Urothelium cell line (cell line): ENCODE results near the gene SFXN2.
"Not testable (repeated sequence)": the region's sequence is repeated elsewhere in the genome, so short reads cannot be mapped to it uniquely, and the experiment has no call there.

Experiments
- DNase-seq: peaks from one replicate; pipeline ENCODE4 v3.0.0; 2011; ENCODE audit warnings: low spot score, mixed read lengths
- FAIRE-seq: peaks from 2 replicates; lab custom pipeline; 2011; peaks lifted over from hg19 to GRCh38; lab: Jason Lieb, UNC

The SFXN2 gene

DNA sequence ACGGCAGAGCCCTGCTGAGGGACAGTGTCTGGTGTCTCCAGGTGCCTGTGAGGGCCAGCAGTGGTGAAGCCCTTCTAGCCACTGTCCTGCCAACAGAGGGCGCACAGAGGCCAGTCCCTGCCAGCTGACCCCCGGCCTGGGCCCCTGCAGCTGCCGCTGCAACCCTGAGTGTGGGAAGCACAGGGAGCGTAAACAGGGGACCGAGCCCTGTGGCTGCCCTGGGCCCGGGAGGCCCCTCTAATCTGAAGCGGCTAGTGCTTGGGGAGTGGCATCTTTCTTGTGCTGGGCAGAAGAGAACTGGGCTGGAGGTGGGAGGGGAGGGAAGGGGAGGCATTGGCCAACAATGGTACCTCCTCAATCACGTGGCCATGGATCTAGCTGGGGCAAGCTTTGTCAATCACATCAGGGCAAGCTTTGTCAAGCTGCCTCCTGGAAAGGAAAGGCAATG lies 35.6 kb upstream of the SFXN2 start:
- FAIRE-seq (no peak), DNase-seq (peak; percentile 54)

DNA sequence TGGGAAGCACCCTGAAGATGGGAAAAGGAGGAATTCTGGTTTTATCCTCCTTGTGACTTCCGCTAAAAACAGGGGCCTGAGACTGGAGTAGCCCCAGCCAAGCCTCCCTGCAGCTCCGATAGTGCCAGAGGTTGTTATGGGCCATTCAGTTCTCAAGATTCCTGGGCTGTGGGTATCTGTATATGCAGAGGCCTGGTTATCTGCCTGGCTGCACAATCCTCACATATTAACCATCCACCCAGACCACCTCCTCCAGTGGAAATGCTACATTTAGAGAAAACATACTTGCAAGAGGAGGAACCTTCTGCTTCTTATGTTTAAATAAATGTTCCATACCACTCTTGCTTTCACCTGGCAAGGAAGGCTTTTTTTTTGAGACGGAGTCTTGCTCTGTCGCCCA lies 34.8 kb upstream of the SFXN2 start:
- FAIRE-seq = no peak

DNA sequence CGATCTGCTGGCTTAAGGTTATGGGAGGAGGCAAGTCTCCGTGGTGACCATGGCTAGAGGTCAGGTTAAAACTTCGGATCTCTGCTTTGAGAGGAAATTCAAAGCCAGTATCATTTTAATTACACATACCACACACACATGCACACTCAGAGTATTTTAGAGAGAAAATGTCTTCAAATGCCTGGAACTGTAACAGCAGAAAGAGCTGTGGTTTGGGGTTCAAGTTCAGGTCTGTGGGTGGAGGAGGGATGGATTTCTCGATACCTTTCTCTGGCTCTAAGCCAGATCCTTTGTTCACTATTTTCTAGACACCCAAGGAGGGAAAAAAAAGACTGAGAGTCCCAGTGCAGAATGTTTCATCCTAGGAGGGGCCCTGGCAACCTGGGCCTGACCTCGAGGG lies 32.7 kb upstream of the SFXN2 start:
- no peak for DNase-seq
- FAIRE-seq = no peak

More for the DNA sequence above, 34.8 kb upstream of the SFXN2 start:
- DNase-seq = no peak

DNA sequence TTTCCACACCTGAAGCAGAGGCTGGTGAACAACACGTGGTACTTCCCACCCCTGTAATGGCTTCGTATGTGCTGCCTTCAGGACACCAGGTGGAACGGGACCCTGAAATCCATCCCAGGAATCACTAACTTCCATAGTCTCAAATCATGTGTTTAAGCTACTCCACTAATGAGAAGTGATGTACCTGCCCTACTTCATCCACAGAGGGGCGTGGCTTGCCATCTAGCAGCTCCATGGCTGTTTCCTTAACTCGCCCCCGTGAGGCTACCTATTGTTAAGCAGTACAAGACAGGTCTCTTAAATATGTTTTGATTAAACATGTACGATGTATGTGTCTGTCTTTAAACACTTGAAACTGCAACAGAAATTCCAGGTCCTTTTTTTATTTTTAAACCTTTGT lies 32.0 kb upstream of the SFXN2 start:
- DNase-seq = no peak
- FAIRE-seq = no peak

DNA sequence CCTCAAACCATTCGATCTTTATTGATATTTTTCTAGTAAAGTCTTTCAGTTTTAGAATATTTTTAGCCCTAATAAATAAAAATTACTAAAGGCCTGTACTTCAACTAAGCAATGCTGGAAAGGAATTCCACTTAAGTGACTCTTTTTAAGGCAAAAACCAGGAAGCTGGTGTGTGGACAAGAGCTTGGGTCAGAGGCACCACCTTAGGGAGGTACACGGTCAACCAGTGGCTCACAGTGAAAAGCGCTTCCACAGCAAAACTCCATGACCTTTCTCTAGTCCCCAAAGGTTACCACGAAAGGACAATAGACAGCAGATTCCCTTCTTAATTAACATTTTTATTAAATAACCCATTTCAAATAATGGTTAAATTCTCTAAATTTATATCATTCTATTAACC lies 31.5 kb upstream of the SFXN2 start:
- DNase-seq (no peak), FAIRE-seq (no peak)

DNA sequence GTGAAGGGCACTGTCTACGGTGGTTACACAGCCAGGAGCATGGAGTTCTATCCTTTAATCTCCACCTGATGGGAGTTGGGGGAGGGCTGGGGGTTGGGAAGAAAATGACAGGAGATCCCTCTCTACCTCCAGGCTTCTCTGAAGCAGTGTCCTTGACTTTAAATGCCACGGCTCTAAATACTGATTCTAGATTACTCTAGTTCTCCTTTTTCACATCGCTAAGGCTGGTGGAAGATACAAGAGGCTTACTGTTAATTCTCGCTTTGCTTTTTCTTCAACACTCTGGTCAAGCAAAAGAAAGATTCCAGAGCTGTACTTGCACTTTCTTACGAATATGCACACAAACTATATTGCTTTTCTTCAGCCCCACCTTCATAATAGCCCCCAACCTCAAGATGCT lies 30.7 kb upstream of the SFXN2 start:
- DNase-seq (no peak), FAIRE-seq (no peak)

DNA sequence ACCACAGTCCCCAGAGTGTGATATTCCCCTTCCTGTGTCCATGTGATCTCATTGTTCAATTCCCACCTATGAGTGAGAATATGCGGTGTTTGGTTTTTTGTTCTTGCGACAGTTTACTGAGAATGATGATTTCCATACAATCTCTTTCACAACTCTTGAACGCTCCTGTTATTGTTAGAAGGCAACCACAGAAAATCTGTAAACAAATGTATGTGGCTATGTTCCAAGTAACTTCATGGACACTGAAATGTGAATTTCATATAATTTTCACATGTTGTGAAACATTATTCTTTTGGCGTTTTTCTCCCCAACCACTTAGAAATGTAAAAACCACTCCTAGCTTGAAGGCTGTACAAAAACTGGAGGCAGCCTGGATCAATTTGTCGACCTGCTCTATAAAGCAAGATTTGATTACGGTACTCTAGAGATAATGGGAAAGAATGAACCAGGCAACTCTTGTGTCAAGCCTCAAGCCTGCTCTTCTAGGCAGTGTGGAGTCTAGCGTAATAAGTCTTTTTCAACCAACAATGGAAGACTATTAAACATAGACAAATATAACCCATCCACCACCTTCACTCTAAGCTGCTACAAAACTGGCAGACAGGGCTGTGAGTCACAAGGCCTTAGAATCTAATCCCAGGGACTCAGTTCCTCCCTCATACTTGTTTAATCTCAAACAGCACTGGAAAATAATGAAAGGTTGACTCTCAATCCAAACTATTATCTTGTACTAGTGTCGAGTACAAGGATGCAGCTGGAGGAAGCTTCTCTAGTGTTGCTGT lies 23.0 kb upstream of the SFXN2 start:
- no peak for DNase-seq
- no peak for FAIRE-seq

DNA sequence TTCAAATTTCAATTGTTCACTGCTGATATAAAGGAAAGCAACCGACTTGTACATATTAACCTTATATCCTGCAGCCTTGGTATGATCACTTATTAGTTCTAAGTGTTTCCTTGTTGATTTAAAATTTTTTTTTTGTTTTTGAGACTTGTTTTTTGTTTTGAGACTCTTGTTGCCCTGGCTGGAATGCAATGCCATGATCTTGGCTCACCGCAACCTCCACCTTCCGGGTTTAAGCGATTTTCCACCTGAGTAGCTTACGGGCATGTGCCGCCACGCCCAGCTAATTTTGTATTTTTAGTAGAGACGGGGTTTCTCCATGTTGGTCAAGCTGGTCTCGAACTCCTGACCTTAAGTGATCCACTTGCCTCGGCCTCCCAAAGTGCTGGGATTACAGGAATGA lies 19.0 kb upstream of the SFXN2 start:
- not testable (repeated sequence) for DNase-seq, FAIRE-seq

DNA sequence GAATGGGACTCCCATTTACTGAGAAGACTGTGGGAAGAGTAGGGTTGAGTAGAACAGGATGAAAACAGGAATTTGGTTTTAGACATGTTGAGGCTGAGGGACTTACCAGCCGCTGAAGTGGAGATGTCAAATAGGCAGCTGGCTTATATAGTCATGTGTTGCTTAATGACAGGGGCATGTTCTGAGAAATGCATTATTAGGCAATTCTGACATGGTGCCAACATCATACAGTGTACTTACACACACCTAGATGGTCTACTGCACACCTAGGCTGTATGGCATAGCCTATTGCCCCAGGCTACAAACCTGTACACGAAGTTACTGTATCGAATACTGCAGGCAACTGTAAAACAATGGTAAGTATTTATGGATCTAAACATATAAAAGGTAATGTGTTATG lies 17.7 kb upstream of the SFXN2 start:
- no peak for FAIRE-seq

DNA sequence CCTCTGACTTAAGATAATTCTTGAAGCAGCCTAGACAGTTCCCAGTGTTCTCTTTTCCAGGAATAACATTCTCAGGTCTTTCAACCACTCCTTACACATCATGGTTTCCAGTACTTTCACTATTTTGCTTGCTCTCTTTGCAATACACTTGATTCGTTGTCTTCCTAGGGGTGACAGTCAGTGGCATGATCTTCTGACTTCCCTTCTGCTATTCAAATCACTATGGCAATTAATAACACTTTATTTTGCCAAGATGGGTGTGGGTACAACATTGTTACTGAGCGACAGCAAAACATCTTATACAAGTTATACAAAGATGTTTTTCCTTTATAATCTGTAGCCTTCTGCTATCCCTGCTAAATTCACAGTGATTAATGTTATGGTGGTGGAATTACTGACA lies 15.5 kb upstream of the SFXN2 start:
- FAIRE-seq (no peak), DNase-seq (no peak)

More for the DNA sequence above, 17.7 kb upstream of the SFXN2 start:
- DNase-seq = no peak

DNA sequence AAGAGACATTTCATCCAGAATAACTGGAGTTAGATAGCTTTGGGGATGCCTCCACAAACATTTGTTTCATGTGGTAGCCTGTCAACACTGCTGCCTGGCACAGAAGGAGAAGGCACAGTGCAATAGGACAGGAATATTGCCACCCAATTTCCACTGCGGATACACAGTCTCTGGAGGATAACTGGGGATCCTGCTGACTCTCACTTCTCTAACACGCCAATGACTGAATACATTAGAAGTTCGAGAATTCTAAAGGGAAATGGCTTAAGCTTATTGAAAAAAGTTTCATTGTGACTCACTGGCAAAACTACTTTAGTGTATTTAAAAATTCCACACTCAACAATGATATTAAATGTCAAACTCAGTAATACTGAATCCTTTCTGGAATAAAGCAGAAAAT lies 13.2 kb upstream of the SFXN2 start:
- FAIRE-seq = no peak
- DNase-seq = no peak

DNA sequence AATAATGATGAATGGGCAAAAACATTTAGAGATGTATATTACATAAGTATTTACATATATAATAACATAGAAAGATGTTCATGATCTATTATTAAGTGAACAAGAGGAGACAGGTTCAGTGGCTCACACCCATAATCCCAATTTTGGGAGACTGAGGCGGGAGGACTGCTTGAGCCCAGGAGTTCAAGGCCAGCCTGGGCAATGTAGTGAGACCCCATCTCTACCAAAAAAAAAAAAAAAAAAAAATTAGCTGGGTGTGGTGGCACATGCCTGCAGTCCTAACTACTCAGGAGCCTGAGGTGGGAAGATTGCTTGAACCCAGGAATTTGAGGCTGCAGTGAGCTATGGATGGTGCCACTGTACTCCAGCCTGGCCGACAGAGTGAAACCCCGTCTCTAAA lies 12.6 kb upstream of the SFXN2 start:
- DNase-seq (no peak), FAIRE-seq (no peak)

DNA sequence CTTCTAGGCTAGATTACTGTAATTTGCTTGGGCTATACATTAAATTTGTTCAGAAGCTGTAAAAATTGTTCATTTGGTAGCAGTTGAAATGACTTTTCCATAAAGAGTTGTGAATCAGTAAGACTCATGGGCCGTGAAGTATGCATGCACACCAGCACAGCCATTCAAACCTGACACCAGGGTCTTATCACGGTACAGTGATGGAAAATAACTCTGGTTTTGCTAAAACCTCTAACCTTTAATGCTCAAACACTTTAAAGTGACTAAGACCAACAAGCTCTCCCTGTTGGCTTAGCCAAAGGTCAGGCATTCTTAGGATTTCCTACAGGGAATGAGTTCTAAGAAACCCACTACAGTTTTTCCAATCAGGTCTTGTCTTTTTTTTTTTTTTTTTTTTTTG lies 11.7 kb upstream of the SFXN2 start:
- no peak for FAIRE-seq

DNA sequence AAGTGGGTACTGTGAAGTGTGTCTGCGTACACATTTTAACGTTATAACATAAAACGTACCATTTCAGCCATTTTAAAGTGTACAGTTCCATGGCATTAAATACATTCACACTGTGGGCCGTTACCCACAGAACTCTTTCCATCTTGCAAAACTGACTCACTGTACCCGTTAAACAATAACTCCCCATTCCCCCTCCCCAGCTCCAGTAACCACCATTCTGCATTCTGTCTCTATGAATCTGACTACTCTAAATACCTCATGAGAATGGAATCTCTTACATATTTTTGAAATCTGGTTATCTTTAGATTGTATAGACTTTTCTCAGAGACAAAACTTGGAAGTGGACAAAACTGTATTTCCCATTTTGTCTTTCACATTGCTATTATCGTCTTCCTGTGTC lies 9.5 kb upstream of the SFXN2 start:
- no peak for FAIRE-seq
- no peak for DNase-seq

More for the DNA sequence above, 11.7 kb upstream of the SFXN2 start:
- DNase-seq = no peak

DNA sequence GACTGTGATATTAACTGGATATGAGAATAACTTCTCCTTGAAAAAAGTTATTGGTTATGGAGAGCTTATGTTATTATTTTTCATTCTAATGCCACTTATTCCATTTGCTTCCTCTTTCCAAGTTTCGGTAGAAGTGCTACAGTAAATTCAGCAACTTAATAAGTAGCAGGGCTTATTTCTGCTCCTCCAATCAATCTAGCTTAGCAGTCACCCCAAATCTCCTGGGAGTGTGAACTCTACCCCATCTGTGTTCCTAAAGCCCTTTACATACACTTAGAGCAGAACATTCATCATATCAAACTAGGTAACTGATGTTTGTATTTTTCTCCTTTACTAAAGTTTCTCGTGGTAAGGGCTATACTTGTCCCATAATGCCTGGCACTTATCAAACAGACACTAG lies 8.9 kb upstream of the SFXN2 start:
- FAIRE-seq (no peak), DNase-seq (no peak)

DNA sequence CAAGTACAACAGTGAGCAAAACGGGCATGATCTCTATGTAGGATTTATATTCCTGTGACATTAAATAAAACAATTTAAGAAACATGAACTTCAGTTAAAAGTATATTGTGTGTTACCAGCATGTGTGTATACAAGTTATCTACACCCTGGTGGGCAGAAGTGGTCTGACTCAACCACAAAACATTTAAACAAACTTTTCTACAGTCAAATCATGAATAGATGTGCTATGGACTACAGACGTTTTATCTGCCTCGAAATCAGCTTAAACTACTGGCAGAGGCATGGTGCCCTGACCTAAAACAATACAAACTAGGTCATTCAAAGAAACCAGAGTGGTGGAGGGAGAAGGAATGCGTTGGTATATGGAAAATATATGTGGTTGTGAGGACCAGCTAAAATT lies 3.8 kb upstream of the SFXN2 start:
- DNase-seq (no peak), FAIRE-seq (no peak)

DNA sequence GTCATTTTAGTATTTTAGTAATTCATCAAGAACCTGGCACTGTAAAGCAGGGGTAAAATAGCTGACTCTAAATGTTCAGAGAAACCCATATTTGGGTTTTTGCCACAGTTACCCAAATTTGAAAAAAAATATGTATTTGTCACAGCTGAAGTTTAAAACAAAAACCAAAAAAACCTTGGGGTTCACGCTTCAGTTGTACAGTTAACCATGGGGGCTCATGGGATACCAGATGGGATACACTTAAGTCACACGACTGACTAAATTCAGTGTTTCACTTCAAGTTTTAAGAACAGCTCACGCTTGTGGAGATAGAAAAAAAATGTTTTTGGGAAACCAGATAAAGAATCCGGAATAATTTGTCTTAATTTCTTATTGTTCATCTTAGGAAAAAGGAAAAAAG lies 2.3 kb upstream of the SFXN2 start:
- FAIRE-seq = no peak
- no peak for DNase-seq

DNA sequence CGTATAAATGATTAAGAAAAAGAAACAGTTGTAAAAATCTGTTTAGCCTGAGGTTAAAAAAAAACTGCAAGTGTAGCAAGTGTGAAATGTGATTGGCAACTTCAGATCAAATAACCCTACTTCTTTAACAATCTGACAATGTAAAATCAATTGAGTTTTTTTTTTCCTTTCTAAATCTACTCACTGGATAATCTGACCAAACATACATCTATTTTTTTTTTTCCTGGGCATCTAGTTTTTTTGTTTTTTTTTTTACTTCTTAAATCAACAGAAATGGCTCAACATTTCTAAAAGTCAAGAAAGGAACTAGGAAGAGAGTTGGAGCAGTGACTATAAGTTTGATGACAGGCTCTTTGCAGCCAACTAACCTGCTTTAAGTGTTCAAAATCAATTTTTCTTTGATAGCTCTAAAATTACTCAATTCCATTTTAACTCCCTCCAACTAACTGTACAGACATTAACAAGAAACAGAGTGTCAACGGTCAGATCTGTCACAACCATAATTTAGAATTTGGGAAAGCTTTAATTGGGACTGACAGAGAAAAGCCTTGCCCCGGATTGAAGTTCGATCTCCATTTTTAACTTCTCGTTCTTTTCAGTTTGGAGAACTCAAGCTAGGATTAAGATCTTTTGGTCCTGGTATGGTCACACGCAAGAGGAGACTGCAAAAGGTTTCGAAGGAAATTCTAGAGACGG lies 1.4 kb upstream of the SFXN2 start:
- FAIRE-seq = no peak

DNA sequence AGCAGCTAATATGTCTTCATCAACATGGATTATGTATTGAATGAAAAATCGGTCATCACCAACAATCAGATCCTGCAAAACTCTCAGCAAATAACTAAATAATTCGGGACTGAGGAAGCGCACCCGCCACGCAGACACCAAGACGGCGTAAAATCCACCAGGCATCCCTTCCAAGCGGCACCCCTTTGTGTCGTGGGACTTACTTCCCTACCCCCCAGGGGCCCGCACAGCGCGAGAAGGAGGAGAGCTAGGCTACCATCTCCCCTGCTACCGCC lies 960 bp upstream of the SFXN2 start:
- FAIRE-seq (no peak), DNase-seq (no peak)

More for the DNA sequence above, 1.4 kb upstream of the SFXN2 start:
- no peak for DNase-seq

DNA sequence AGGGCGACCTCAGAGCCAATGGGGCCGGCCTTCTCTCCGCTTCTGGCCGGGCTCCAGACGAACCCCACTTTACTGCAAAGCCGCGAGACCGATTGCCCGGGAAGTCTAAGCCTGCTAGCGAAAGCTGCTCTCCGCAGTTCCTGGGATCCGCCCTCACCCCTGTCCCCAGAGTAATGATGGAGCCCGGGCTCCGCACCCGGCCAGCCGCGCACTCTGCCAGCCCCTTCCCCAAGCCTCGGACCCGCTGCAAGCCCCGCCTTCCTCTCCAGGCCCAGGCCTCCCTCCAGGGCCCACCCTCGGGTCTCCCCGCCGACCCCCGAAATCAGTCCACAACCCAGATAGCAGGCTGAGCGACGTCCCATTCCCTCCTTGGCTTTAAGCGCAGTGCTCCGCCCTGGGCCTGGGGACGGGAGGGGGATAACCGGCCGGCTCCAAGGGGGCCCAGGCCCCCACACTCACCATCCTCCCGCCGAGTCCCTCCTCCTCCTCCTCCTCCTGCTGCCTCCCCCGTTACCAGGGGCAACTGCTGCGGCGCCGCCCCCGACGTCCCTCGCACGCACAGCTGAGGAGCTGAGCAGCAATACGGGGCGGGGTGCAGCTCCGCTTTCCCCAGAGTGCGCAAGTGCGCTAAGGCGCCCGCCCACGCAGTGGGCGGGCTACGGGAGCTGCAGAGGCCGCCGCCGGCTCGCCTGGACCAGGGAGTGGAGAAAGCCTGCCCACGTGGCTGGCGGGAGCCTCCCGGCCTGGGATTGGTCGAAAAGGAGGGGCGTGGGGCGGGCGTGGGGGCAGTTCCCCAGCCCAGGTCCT lies 419 bp upstream of the SFXN2 start, which contains the start of gene ARL3:
Gene ARL3, minus strand, starts transcription at position 584 of the 807 bp plus-strand sequence. Its CDS starts 122 bp downstream, at position 462.
- DNase-seq = peak; percentile 99

DNA sequence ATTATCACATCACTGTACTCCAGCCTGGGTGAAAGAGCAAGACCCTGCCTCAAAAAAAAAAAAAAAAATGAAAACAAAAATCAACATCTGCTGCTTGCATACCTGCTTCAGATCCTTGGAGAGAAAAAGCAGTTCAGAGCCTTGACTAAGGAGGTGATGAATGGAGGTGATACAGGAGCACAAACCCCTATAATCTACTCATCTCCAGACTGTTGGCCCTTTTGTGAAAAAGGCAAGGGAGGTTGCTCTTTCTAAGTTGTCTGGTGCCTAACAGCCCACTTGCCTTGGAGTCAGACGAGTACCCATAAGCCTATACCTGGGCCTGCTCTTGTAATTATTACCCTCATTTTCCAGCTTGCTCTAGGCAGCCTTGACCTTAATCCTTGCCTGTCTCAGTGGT lies 1.4 kb downstream of the SFXN2 start:
- no peak for FAIRE-seq
- no peak for DNase-seq

More for the DNA sequence above, 419 bp upstream of the SFXN2 start, which contains the start of gene ARL3:
- peak; percentile 95 for FAIRE-seq
